ENCODE data around the gene TMEM204. TPM values are rescaled to one million over a fixed set of nuclear protein-coding genes. Genes with fewer than 3 reads are reported as not detected.

The TMEM204 gene
- total RNA-seq, 1 experiment from 2014 or later, result not detected

- CTCF ChIA-PET, result no interaction called here
These were observed 37.7 kb downstream of the TMEM204 start for GRCh38 chr16:1571012-1571671.

GRCh38 chr16:1572673-1573072 is 39.2 kb downstream of the TMEM204 start:
- intact Hi-C loops (cut with micrococcal nuclease; ENCODE audit: unreplicated experiment), result no loop called here
- H3K4me1 ChIP-seq (ENCODE audit: insufficient read depth, low read length, poor library complexity, severe bottlenecking), result no peaks in the 10 kb centered on the region
- no peaks in the 10 kb centered on the region for H3K9me3 ChIP-seq (ENCODE audit: low read depth, low read length, poor library complexity, severe bottlenecking)
- ChIA-PET POLR2A (ENCODE audit: low non-redundant PET) (interaction anchor here (0.6 kb wide), 1 partner anchor 707 kb away, joined by 4 read pairs; no protein-coding TSS in a partner anchor), CTCF (no interaction called here)
- H3K27me3 ChIP-seq (replicated peaks; ENCODE audit: insufficient read depth, low read depth, low read length, poor library complexity), result no peaks in the 10 kb centered on the region
- no TSS peak for BruUV-seq (replicated peaks)
- DNase-seq (ENCODE audit: low spot score), result no peak
- H3K4me3 ChIP-seq (ENCODE audit: low read depth, low read length, poor library complexity, severe bottlenecking), result no peak overlapping the region
- no peak overlapping the region for H3K27ac ChIP-seq (ENCODE audit: low read depth, low read length, poor library complexity, severe bottlenecking)
- no peaks in the 10 kb centered on the region for H3K36me3 ChIP-seq (ENCODE audit: insufficient read depth, low read length, poor library complexity, severe bottlenecking)
- TF ChIP-seq CTCF (conservative IDR thresholded peaks at IDR 0.05; ENCODE audit: low read depth, low read length) (no peak), EZH2 (IDR thresholded peaks at IDR 0.05; ENCODE audit: borderline replicate concordance, low read depth, low read length, poor library complexity, severe bottlenecking) (no peak)

More at GRCh38 chr16:1571012-1571671, 37.7 kb downstream of the TMEM204 start:
- no peak overlapping the region for H3K4me3 ChIP-seq (ENCODE audit: low read depth, low read length, poor library complexity, severe bottlenecking)
- no peaks in the 10 kb centered on the region for H3K4me1 ChIP-seq (ENCODE audit: insufficient read depth, low read length, poor library complexity, severe bottlenecking)
- no TSS peak for BruUV-seq (replicated peaks)
- no peak for DNase-seq (ENCODE audit: low spot score)
- no peaks in the 10 kb centered on the region for H3K27me3 ChIP-seq (replicated peaks; ENCODE audit: insufficient read depth, low read depth, low read length, poor library complexity)
- no peaks in the 10 kb centered on the region for H3K9me3 ChIP-seq (ENCODE audit: low read depth, low read length, poor library complexity, severe bottlenecking)
- H3K36me3 ChIP-seq (ENCODE audit: insufficient read depth, low read length, poor library complexity, severe bottlenecking), result no peaks in the 10 kb centered on the region
- TF ChIP-seq CTCF (conservative IDR thresholded peaks at IDR 0.05; ENCODE audit: low read depth, low read length), result no peak
- TF ChIP-seq EZH2 (IDR thresholded peaks at IDR 0.05; ENCODE audit: borderline replicate concordance, low read depth, low read length, poor library complexity, severe bottlenecking), result no peak
- POLR2A ChIA-PET (ENCODE audit: low non-redundant PET), result no interaction called here
- no peak overlapping the region for H3K27ac ChIP-seq (ENCODE audit: low read depth, low read length, poor library complexity, severe bottlenecking)
- intact Hi-C loops (cut with micrococcal nuclease; ENCODE audit: unreplicated experiment), result no loop called here

GRCh38 chr16:1573301-1573700 is 39.8 kb downstream of the TMEM204 start:
- TF ChIP-seq EZH2 (IDR thresholded peaks at IDR 0.05; ENCODE audit: borderline replicate concordance, low read depth, low read length, poor library complexity, severe bottlenecking) (no peak), CTCF (conservative IDR thresholded peaks at IDR 0.05; ENCODE audit: low read depth, low read length) (no peak)
- DNase-seq (ENCODE audit: low spot score), result no peak
- CTCF ChIA-PET, result interaction anchor here (0.6 kb wide), 1 partner anchor 700 kb away, joined by 3 read pairs; no protein-coding TSS in a partner anchor
- intact Hi-C loops (cut with micrococcal nuclease; ENCODE audit: unreplicated experiment), result no loop called here
- H3K9me3 ChIP-seq (ENCODE audit: low read depth, low read length, poor library complexity, severe bottlenecking), result no peaks in the 10 kb centered on the region
- no TSS peak for BruUV-seq (replicated peaks)
- H3K27ac ChIP-seq (ENCODE audit: low read depth, low read length, poor library complexity, severe bottlenecking), result no peak overlapping the region
- POLR2A ChIA-PET (ENCODE audit: low non-redundant PET), result interaction anchor here (0.6 kb wide), 1 partner anchor 706 kb away, joined by 4 read pairs; no protein-coding TSS in a partner anchor
- no peaks in the 10 kb centered on the region for H3K36me3 ChIP-seq (ENCODE audit: insufficient read depth, low read length, poor library complexity, severe bottlenecking)
- no peaks in the 10 kb centered on the region for H3K4me1 ChIP-seq (ENCODE audit: insufficient read depth, low read length, poor library complexity, severe bottlenecking)
- no peak overlapping the region for H3K4me3 ChIP-seq (ENCODE audit: low read depth, low read length, poor library complexity, severe bottlenecking)
- no peaks in the 10 kb centered on the region for H3K27me3 ChIP-seq (replicated peaks; ENCODE audit: insufficient read depth, low read depth, low read length, poor library complexity)
